Measurements from ENCODE around the gene GRK1.

GRK1 gene

GRCh38 chr13:113665597-113666328, 1.3 kb upstream of the GRK1 start:
- no peak for DNase-seq (ENCODE audit: low read depth in 1 of 2, low spot score in 1 of 2)

GRCh38 chr13:113666329-113666670, 719 bp upstream of the GRK1 start:
- DNase-seq (ENCODE audit: low read depth in 1 of 2, low spot score in 1 of 2) = no peak

GRCh38 chr13:113667771-113668490, 912 bp downstream of the GRK1 start:
- DNase-seq (ENCODE audit: low read depth in 1 of 2, low spot score in 1 of 2) = no peak

- no peak for DNase-seq (ENCODE audit: low read depth in 1 of 2, low spot score in 1 of 2)
Observed at GRCh38 chr13:113668491-113668971, 1.5 kb downstream of the GRK1 start.

- no peak for DNase-seq (ENCODE audit: low read depth in 1 of 2, low spot score in 1 of 2)
Observed at GRCh38 chr13:113669231-113669754, 2.3 kb downstream of the GRK1 start.

GRCh38 chr13:113669755-113670341, 2.8 kb downstream of the GRK1 start:
- no peak for DNase-seq (ENCODE audit: low read depth in 1 of 2, low spot score in 1 of 2)

GRCh38 chr13:113670541-113670940, 3.5 kb downstream of the GRK1 start:
- DNase-seq (ENCODE audit: low read depth in 1 of 2, low spot score in 1 of 2) = no peak

- no peak for DNase-seq (ENCODE audit: low read depth in 1 of 2, low spot score in 1 of 2)
Observed at GRCh38 chr13:113671066-113672001, 4.3 kb downstream of the GRK1 start.

- no peak for DNase-seq (ENCODE audit: low read depth in 1 of 2, low spot score in 1 of 2)
Observed at GRCh38 chr13:113672002-113672651, 5.1 kb downstream of the GRK1 start.

GRCh38 chr13:113722921-113723320, 55.9 kb downstream of the GRK1 start:
- no peak for DNase-seq (ENCODE audit: low read depth in 1 of 2, low spot score in 1 of 2)

GRCh38 chr13:113723410-113724015, 56.5 kb downstream of the GRK1 start:
- no peak for DNase-seq (ENCODE audit: low read depth in 1 of 2, low spot score in 1 of 2)

GRCh38 chr13:113724016-113724758, 57.2 kb downstream of the GRK1 start:
- no peak for DNase-seq (ENCODE audit: low read depth in 1 of 2, low spot score in 1 of 2)

- DNase-seq (ENCODE audit: low read depth in 1 of 2, low spot score in 1 of 2) = peak; percentile 67 to 82
Observed at GRCh38 chr13:113724780-113725315, 57.8 kb downstream of the GRK1 start.

- peak; percentile 54 to 67 for DNase-seq (ENCODE audit: low read depth in 1 of 2, low spot score in 1 of 2)
Observed at GRCh38 chr13:113725329-113726105, 58.5 kb downstream of the GRK1 start.

GRCh38 chr13:113726106-113726821, 59.2 kb downstream of the GRK1 start:
- peak in 1 of 2 donors; percentile 25 for DNase-seq (ENCODE audit: low read depth in 1 of 2, low spot score in 1 of 2)

GRCh38 chr13:113726961-113727411, 60.0 kb downstream of the GRK1 start:
- no peak for DNase-seq (ENCODE audit: low read depth in 1 of 2, low spot score in 1 of 2)

GRCh38 chr13:113728571-113729054, 61.6 kb downstream of the GRK1 start:
- DNase-seq (ENCODE audit: low read depth in 1 of 2, low spot score in 1 of 2) = no peak
